ENCODE measurements around the gene SAA1. TPM values are rescaled to one million over a fixed set of nuclear protein-coding genes. Genes with fewer than 3 reads are reported as not detected.
A peak's percentile ranks its signal among the peaks of the same experiment; 100 is the strongest.

SAA1 gene
- total and polyA plus RNA-seq, 4 donors = 6.5 to 161 (median 40.6) TPM

- Histone ChIP-seq H3K36me3 (ENCODE audit: control insufficient read depth in 1 of 2, insufficient read depth in 2 of 2, low read length in 1 of 2) (peaks cover 4 to 16% of the 10 kb centered on the region in 2 donors), H3K9me3 (ENCODE audit: control insufficient read depth, low read length) (no peaks in the 10 kb centered on the region), H3K27ac (ENCODE audit: low read depth in 1 of 2, low read length in 2 of 2) (no peak overlapping the region), H3K4me1 (ENCODE audit: control insufficient read depth in 1 of 2, insufficient read depth in 2 of 2, low read length in 2 of 2) (no peaks in the 10 kb centered on the region), H3K4me3 (ENCODE audit: low read length in 2 of 2) (no peak overlapping the region), H3K27me3 (ENCODE audit: control insufficient read depth in 1 of 2, insufficient read depth in 2 of 2, low read length in 1 of 2) (no peaks in the 10 kb centered on the region)
- ATAC-seq (ENCODE audit: low FRiP score) (no peak), DNase-seq (no peak)
- intact Hi-C loops (cut with DNase I) = no loop called here
- WGBS, 2 donors = 93 to 97% methylated on average over 4 of the region's 4 CpGs
These were observed 22.8 kb downstream of the SAA1 start for GRCh38 chr11:18288911-18289310.

GRCh38 chr11:18294862-18295261 lies 28.8 kb downstream of the SAA1 start:
- DNase-seq (no peak), ATAC-seq (ENCODE audit: low FRiP score) (no peak)
- intact Hi-C loops (cut with DNase I) = no loop called here
- Histone ChIP-seq H3K4me1 (ENCODE audit: control insufficient read depth in 1 of 2, insufficient read depth in 2 of 2, low read length in 2 of 2) (no peaks in the 10 kb centered on the region), H3K9me3 (ENCODE audit: control insufficient read depth, low read length) (no peaks in the 10 kb centered on the region), H3K4me3 (ENCODE audit: low read length in 2 of 2) (no peak overlapping the region), H3K27ac (ENCODE audit: low read depth in 1 of 2, low read length in 2 of 2) (no peak overlapping the region), H3K36me3 (ENCODE audit: control insufficient read depth in 1 of 2, insufficient read depth in 2 of 2, low read length in 1 of 2) (peaks cover 7 to 8% of the 10 kb centered on the region in 2 donors), H3K27me3 (ENCODE audit: control insufficient read depth in 1 of 2, insufficient read depth in 2 of 2, low read length in 1 of 2) (no peaks in the 10 kb centered on the region)
- WGBS, 2 donors = 90 to 91% methylated on average over 5 of the region's 5 CpGs

- DNase-seq = no peak
- Histone ChIP-seq H3K27ac (ENCODE audit: low read depth in 1 of 2, low read length in 2 of 2) (no peak overlapping the region), H3K4me3 (ENCODE audit: low read length in 2 of 2) (no peak overlapping the region), H3K36me3 (ENCODE audit: control insufficient read depth in 1 of 2, insufficient read depth in 2 of 2, low read length in 1 of 2) (peaks cover 7 to 8% of the 10 kb centered on the region in 2 donors), H3K4me1 (ENCODE audit: control insufficient read depth in 1 of 2, insufficient read depth in 2 of 2, low read length in 2 of 2) (no peaks in the 10 kb centered on the region), H3K9me3 (ENCODE audit: control insufficient read depth, low read length) (no peaks in the 10 kb centered on the region), H3K27me3 (ENCODE audit: control insufficient read depth in 1 of 2, insufficient read depth in 2 of 2, low read length in 1 of 2) (no peaks in the 10 kb centered on the region)
- 94 to 95% methylated on average over 2 of the region's 2 CpGs for WGBS, 2 donors
- no peak for ATAC-seq (ENCODE audit: low FRiP score)
- intact Hi-C loops (cut with DNase I) = no loop called here
These were observed 29.3 kb downstream of the SAA1 start for GRCh38 chr11:18295316-18295715.

- ATAC-seq (ENCODE audit: low FRiP score) (no peak), DNase-seq (no peak)
- H3K27me3 ChIP-seq (ENCODE audit: control insufficient read depth in 1 of 2, insufficient read depth in 2 of 2, low read length in 1 of 2) = no peaks in the 10 kb centered on the region
- H3K9me3 ChIP-seq (ENCODE audit: control insufficient read depth, low read length) = no peaks in the 10 kb centered on the region
- intact Hi-C loops (cut with DNase I) = no loop called here
- H3K36me3 ChIP-seq (ENCODE audit: control insufficient read depth in 1 of 2, insufficient read depth in 2 of 2, low read length in 1 of 2) = peaks cover 2 to 10% of the 10 kb centered on the region in 2 donors
- no peak overlapping the region for H3K4me3 ChIP-seq (ENCODE audit: low read length in 2 of 2)
- no peaks in the 10 kb centered on the region for H3K4me1 ChIP-seq (ENCODE audit: control insufficient read depth in 1 of 2, insufficient read depth in 2 of 2, low read length in 2 of 2)
- H3K27ac ChIP-seq (ENCODE audit: low read depth in 1 of 2, low read length in 2 of 2) = no peak overlapping the region
These were observed 33.7 kb downstream of the SAA1 start for GRCh38 chr11:18299721-18300120.

- Histone ChIP-seq H3K9me3 (ENCODE audit: control insufficient read depth, low read length) (no peaks in the 10 kb centered on the region), H3K4me3 (ENCODE audit: low read length in 2 of 2) (no peak overlapping the region), H3K4me1 (ENCODE audit: control insufficient read depth in 1 of 2, insufficient read depth in 2 of 2, low read length in 2 of 2) (no peaks in the 10 kb centered on the region), H3K27ac (ENCODE audit: low read depth in 1 of 2, low read length in 2 of 2) (no peak overlapping the region), H3K36me3 (ENCODE audit: control insufficient read depth in 1 of 2, insufficient read depth in 2 of 2, low read length in 1 of 2) (peaks cover 4 to 5% of the 10 kb centered on the region in 2 donors), H3K27me3 (ENCODE audit: control insufficient read depth in 1 of 2, insufficient read depth in 2 of 2, low read length in 1 of 2) (no peaks in the 10 kb centered on the region)
- intact Hi-C loops (cut with DNase I) = no loop called here
- DNase-seq (no peak), ATAC-seq (ENCODE audit: low FRiP score) (no peak)
These were observed 38.7 kb downstream of the SAA1 start for GRCh38 chr11:18304745-18305144.

DNA sequence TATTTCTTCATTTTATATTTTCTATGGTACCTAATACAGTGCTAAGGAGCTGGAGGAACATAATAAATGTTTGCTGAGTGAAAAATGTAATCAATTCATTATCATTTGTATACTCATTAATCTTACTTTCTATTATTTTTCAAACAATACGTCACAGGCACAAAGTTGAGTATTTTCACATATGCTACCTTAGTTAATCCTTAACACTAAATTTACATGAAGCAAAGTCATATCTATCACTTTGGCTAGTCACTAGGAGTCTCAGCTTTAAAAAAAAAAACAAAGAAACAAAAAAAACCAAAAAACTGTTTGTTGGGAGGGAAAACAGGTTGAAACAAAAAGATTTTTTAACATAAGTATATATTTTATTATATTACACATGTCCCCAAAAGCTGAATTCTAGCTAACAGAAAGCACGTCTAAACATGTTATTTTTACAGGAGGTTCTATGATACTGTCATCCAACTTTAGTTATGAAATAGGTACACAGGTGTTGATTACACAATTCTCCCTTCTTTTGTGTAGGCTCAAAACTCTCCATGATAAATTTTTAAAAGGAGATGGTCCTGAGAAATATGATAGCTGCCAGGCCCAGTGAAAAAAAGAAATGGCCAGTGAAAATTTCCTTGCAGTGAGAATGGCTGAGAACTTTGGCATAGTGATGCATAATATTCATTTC lies 41.5 kb downstream of the SAA1 start:
- WGBS, 2 donors = 87 to 88% methylated on average over 2 of the region's 2 CpGs
- H3K9me3 ChIP-seq (ENCODE audit: control insufficient read depth, low read length) = no peaks in the 10 kb centered on the region
- H3K36me3 ChIP-seq (ENCODE audit: control insufficient read depth in 1 of 2, insufficient read depth in 2 of 2, low read length in 1 of 2) = peaks cover 3 to 4% of the 10 kb centered on the region in 2 donors
- peaks cover 2 to 4% of the 10 kb centered on the region in 2 donors for H3K4me1 ChIP-seq (ENCODE audit: control insufficient read depth in 1 of 2, insufficient read depth in 2 of 2, low read length in 2 of 2)
- ATAC-seq (ENCODE audit: low FRiP score) = no peak
- no peak overlapping the region for H3K4me3 ChIP-seq (ENCODE audit: low read length in 2 of 2)
- intact Hi-C loops (cut with DNase I) = no loop called here
- no peak for DNase-seq
- H3K27ac ChIP-seq (ENCODE audit: low read depth in 1 of 2, low read length in 2 of 2) = no peak overlapping the region
- no peaks in the 10 kb centered on the region for H3K27me3 ChIP-seq (ENCODE audit: control insufficient read depth in 1 of 2, insufficient read depth in 2 of 2, low read length in 1 of 2)

DNA sequence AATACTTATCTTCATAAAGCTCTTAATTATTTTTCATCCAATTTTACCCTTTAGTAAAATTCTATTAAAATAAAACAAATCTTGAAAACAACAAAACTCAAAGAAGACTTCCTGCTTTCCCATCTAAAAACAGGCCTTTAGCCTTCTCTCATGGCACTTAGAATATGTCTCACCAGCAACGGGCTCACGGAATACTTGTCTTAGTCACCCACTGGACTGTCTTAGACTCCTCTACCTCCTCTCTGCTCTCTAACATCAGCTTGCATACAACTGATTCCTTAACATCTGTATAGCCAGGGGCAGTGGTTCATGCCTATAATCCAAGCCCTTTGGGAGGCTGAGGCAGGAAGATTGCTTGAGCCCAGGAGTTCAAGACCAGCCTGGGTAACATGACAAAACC lies 42.2 kb downstream of the SAA1 start:
- Histone ChIP-seq H3K4me1 (ENCODE audit: control insufficient read depth in 1 of 2, insufficient read depth in 2 of 2, low read length in 2 of 2) (peaks cover 3 to 6% of the 10 kb centered on the region in 2 donors), H3K36me3 (ENCODE audit: control insufficient read depth in 1 of 2, insufficient read depth in 2 of 2, low read length in 1 of 2) (peaks cover 3 to 4% of the 10 kb centered on the region in 2 donors), H3K27me3 (ENCODE audit: control insufficient read depth in 1 of 2, insufficient read depth in 2 of 2, low read length in 1 of 2) (no peaks in the 10 kb centered on the region), H3K27ac (ENCODE audit: low read depth in 1 of 2, low read length in 2 of 2) (peak overlapping the region; percentile 5 to 51), H3K9me3 (ENCODE audit: control insufficient read depth, low read length) (no peaks in the 10 kb centered on the region), H3K4me3 (ENCODE audit: low read length in 2 of 2) (no peak overlapping the region)
- DNase-seq (no peak), ATAC-seq (ENCODE audit: low FRiP score) (no peak)
- 93% methylated on average over 2 of the region's 2 CpGs for WGBS, 2 donors
- intact Hi-C loops (cut with DNase I) = no loop called here

DNA sequence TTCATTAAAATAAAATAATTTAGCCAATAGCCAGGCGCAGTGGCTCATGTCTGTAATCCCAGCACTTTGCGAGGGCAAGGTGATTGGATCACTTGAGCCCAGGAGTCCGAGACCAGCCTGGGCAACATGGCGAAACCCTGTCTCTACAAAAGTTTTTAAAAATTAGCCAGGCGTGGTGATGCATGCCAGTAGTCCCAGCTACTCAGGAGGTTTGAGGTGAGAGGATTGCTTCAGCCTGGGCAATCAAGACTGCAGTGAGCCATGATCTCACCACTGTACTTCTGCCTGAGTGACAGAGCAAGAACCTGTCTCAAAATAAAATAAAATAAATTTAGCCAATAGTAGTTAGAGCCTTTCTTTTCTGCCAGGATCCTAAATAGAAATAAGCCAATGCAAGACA lies 43.6 kb downstream of the SAA1 start:
- peaks cover 3 to 4% of the 10 kb centered on the region in 2 donors for H3K36me3 ChIP-seq (ENCODE audit: control insufficient read depth in 1 of 2, insufficient read depth in 2 of 2, low read length in 1 of 2)
- WGBS, 2 donors = 96 to 97% methylated on average over 5 of the region's 5 CpGs
- no peak overlapping the region for H3K27ac ChIP-seq (ENCODE audit: low read depth in 1 of 2, low read length in 2 of 2)
- intact Hi-C loops (cut with DNase I) = no loop called here
- H3K4me3 ChIP-seq (ENCODE audit: low read length in 2 of 2) = no peak overlapping the region
- no peaks in the 10 kb centered on the region for H3K27me3 ChIP-seq (ENCODE audit: control insufficient read depth in 1 of 2, insufficient read depth in 2 of 2, low read length in 1 of 2)
- no peaks in the 10 kb centered on the region for H3K9me3 ChIP-seq (ENCODE audit: control insufficient read depth, low read length)
- peaks cover 3 to 6% of the 10 kb centered on the region in 2 donors for H3K4me1 ChIP-seq (ENCODE audit: control insufficient read depth in 1 of 2, insufficient read depth in 2 of 2, low read length in 2 of 2)
- no peak for DNase-seq
- ATAC-seq (ENCODE audit: low FRiP score) = no peak

- H3K4me3 ChIP-seq (ENCODE audit: low read length in 2 of 2) = no peak overlapping the region
- H3K27me3 ChIP-seq (ENCODE audit: control insufficient read depth in 1 of 2, insufficient read depth in 2 of 2, low read length in 1 of 2) = no peaks in the 10 kb centered on the region
- DNase-seq (no peak), ATAC-seq (ENCODE audit: low FRiP score) (no peak)
- peaks cover 3 to 4% of the 10 kb centered on the region in 2 donors for H3K36me3 ChIP-seq (ENCODE audit: control insufficient read depth in 1 of 2, insufficient read depth in 2 of 2, low read length in 1 of 2)
- 91% methylated on average over 6 of the region's 6 CpGs for WGBS, 2 donors
- H3K4me1 ChIP-seq (ENCODE audit: control insufficient read depth in 1 of 2, insufficient read depth in 2 of 2, low read length in 2 of 2) = peaks cover 6% of the 10 kb centered on the region in 2 donors
- intact Hi-C loops (cut with DNase I) = no loop called here
- peak overlapping the region; percentile 30 to 70 for H3K27ac ChIP-seq (ENCODE audit: low read depth in 1 of 2, low read length in 2 of 2)
- no peaks in the 10 kb centered on the region for H3K9me3 ChIP-seq (ENCODE audit: control insufficient read depth, low read length)
These were observed 44.8 kb downstream of the SAA1 start for GRCh38 chr11:18310800-18311340.

All from aorta (tissue), 5 donors.